Caco-2 (cell line): ENCODE results near the gene MAB21L1. TPM values are rescaled to one million over a fixed set of nuclear protein-coding genes. Genes with fewer than 3 reads are reported as not detected.

Source experiments
- BruUV-seq: library from RNA; stranded (reverse); fragments of 400-500 nt; replicated peaks from 2 replicates; lab custom pipeline; 2021; lab: Mats Ljungman, UMichigan
- CTCF ChIA-PET: fragments of 300-600 bp; sonication (Branson Sonifier 250); formaldehyde crosslinking; loops from one replicate; lab custom pipeline; 2022; ENCODE audit warnings: antibody characterized with exemption; lab: Charles Lee
- POLR2A ChIA-PET: fragments of 300-600 bp; sonication (Branson Sonifier 250); formaldehyde crosslinking; loops from one replicate; lab custom pipeline; 2022; ENCODE audit warnings: antibody characterized with exemption; lab: Charles Lee
- DNase-seq, 2 experiments: peaks; one replicate each; pipeline versions ENCODE4 v3.0.0 to v3.0.0-alpha.2; 2020 to 2022
- H3K27me3 ChIP-seq: replicated peaks from 2 replicates; pipeline ENCODE4 v1.6.0; 2011; ENCODE audit warnings: low read length; ENCODE audit not compliant: control insufficient read depth, insufficient read depth
- H3K36me3 ChIP-seq: 2 replicates; pipeline ENCODE4 v1.5.1; 2011; ENCODE audit warnings: low read length; ENCODE audit not compliant: control insufficient read depth, insufficient read depth
- H3K4me1 ChIP-seq: fragments of 250-450 bp; sonication (Bioruptor Pico); 2 replicates; pipeline ENCODE4 v1.5.1; 2020; ENCODE audit warnings: mild to moderate bottlenecking
- H3K4me3 ChIP-seq: 2 replicates; pipeline ENCODE4 v1.5.1; 2011; ENCODE audit warnings: low read depth, mild to moderate bottlenecking, control low read depth, low read length
- H3K9me3 ChIP-seq: fragments of 250-450 bp; sonication (Bioruptor Pico); 2 replicates; pipeline ENCODE4 v1.5.1; 2020; ENCODE audit warnings: mild to moderate bottlenecking, moderate library complexity
- H3K27ac Mint-ChIP-seq: one replicate; pipeline ENCODE4 v1.8.0; 2022; ENCODE audit warnings: mixed read lengths; ENCODE audit not compliant: unreplicated experiment
- H3K27me3 Mint-ChIP-seq: one replicate; pipeline ENCODE4 v1.8.0; 2022; ENCODE audit warnings: mixed read lengths; ENCODE audit not compliant: insufficient read depth, unreplicated experiment
- H3K36me3 Mint-ChIP-seq: one replicate; pipeline ENCODE4 v1.8.0; 2022; ENCODE audit warnings: mild to moderate bottlenecking, mixed read lengths; ENCODE audit not compliant: insufficient read depth, unreplicated experiment
- H3K4me1 Mint-ChIP-seq: one replicate; pipeline ENCODE4 v1.8.0; 2022; ENCODE audit warnings: low read depth, mixed read lengths; ENCODE audit not compliant: unreplicated experiment
- H3K4me3 Mint-ChIP-seq: one replicate; pipeline ENCODE4 v1.8.0; 2022; ENCODE audit warnings: mild to moderate bottlenecking, moderate library complexity, mixed read lengths; ENCODE audit not compliant: unreplicated experiment
- H3K9me3 Mint-ChIP-seq: one replicate; pipeline ENCODE4 v1.8.0; 2022; ENCODE audit warnings: mixed read lengths; ENCODE audit not compliant: unreplicated experiment
- intact Hi-C: fragments of 100-400 bp; cut with micrococcal nuclease; formaldehyde crosslinking; loops from one replicate; pipeline ENCODE4 v1.10.0; 2022; ENCODE audit not compliant: unreplicated experiment
- total RNA-seq: library from RNA; stranded (reverse); gene quantifications from 2 replicates; pipeline ENCODE4 v1.2.3, GENCODE V29; 2022
- TF ChIP-seq, protein P1 (sequence below), 2 experiments: fragments of 200-600 bp in 1 of 2; IDR thresholded peaks; 1 replicate in 1 of 2; 2 replicates in 1 of 2; pipeline versions ENCODE4 v1.5.1 to v1.8.0; 2011 to 2022; ENCODE audit warnings: antibody characterized with exemption in 1 of 2, control low read depth in 1 of 2, inconsistent platforms in 1 of 2, low read depth in 1 of 2, low read length in 1 of 2, mild to moderate bottlenecking in 1 of 2, moderate library complexity in 1 of 2; ENCODE audit not compliant: insufficient read depth in 1 of 2, severe bottlenecking in 1 of 2, unreplicated experiment in 1 of 2

Gene MAB21L1
- total RNA-seq, 1 experiment from 2014 or later, result not detected

DNA sequence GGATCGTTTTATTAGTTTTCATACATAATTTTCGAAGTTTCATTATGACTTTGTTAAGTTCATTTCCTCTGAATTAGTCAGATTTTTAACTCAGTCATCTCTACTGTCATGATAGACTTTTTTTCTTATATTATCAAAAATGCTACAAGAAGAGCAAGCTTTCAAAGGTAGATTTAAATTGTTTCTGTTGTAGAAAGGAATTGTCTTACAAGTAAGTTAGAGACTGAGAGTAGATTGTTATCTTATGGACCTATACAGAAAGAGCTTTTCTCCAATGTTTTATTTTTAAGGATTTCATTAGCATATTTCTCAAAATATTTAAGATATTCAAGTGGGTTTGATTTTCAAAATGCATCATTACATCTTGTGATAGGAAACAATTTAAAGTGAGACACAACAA, 2.7 kb downstream of the MAB21L1 start:
- Histone ChIP-seq H3K4me1 (no peaks in the 10 kb centered on the region; the same call in 1 of the 2 replicates), H3K9me3 (no peaks in the 10 kb centered on the region), H3K4me3 (no peak overlapping the region), H3K36me3 (no peaks in the 10 kb centered on the region), H3K27me3 (no peaks in the 10 kb centered on the region)
- ChIA-PET CTCF (no interaction called here), POLR2A (no interaction called here)
- Mint-ChIP-seq H3K27ac (no peak overlapping the region), H3K36me3 (no peaks in the 10 kb centered on the region), H3K9me3 (no peaks in the 10 kb centered on the region), H3K27me3 (peaks cover 7% of the 10 kb centered on the region), H3K4me3 (no peak overlapping the region), H3K4me1 (no peaks in the 10 kb centered on the region)
- DNase-seq, result no peak
- intact Hi-C loops, result no loop called here
- TF ChIP-seq, protein P1, sequence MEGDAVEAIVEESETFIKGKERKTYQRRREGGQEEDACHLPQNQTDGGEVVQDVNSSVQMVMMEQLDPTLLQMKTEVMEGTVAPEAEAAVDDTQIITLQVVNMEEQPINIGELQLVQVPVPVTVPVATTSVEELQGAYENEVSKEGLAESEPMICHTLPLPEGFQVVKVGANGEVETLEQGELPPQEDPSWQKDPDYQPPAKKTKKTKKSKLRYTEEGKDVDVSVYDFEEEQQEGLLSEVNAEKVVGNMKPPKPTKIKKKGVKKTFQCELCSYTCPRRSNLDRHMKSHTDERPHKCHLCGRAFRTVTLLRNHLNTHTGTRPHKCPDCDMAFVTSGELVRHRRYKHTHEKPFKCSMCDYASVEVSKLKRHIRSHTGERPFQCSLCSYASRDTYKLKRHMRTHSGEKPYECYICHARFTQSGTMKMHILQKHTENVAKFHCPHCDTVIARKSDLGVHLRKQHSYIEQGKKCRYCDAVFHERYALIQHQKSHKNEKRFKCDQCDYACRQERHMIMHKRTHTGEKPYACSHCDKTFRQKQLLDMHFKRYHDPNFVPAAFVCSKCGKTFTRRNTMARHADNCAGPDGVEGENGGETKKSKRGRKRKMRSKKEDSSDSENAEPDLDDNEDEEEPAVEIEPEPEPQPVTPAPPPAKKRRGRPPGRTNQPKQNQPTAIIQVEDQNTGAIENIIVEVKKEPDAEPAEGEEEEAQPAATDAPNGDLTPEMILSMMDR (IDR thresholded peaks at IDR 0.05; ENCODE audit: insufficient read depth in 1 of 2, low read depth in 1 of 2, low read length in 1 of 2, severe bottlenecking in 1 of 2, unreplicated experiment in 1 of 2), result no peak
- BruUV-seq, result no TSS peak

DNA sequence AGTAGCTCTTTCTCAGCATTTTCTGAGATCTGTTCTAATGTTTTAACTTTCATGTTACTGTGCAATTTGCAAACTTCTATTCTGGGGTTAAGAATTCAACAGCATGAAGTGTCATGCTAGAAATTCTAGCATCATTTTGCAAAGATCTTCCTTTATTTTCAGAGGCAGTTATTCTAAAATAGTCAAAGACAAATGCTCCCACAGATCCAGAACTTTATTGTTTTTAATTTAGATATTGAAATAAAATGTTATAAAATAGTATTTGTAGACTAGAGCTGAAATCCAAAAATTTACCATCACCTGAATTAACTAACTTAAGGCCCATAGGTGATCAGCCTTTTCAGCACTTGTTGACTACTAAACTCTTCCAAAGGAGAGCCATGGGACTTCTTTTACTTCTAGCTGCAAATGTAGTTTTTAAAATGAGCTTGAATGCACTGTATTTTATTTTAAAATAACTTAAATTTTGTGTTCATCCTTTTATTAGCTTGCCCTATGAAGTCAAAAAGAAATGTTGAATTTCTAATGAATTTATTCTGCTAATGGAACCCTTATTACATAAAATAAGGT, 3.2 kb downstream of the MAB21L1 start:
- no TSS peak for BruUV-seq
- Mint-ChIP-seq H3K27me3 (peaks cover 7% of the 10 kb centered on the region), H3K27ac (no peak overlapping the region), H3K36me3 (no peaks in the 10 kb centered on the region), H3K4me3 (no peak overlapping the region), H3K4me1 (no peaks in the 10 kb centered on the region), H3K9me3 (no peaks in the 10 kb centered on the region)
- no peak for DNase-seq
- Histone ChIP-seq H3K4me3 (no peak overlapping the region), H3K36me3 (no peaks in the 10 kb centered on the region), H3K9me3 (no peaks in the 10 kb centered on the region), H3K27me3 (no peaks in the 10 kb centered on the region), H3K4me1 (no peaks in the 10 kb centered on the region; the same call in 1 of the 2 replicates)
- TF ChIP-seq, protein P1 (IDR thresholded peaks at IDR 0.05; ENCODE audit: insufficient read depth in 1 of 2, low read depth in 1 of 2, low read length in 1 of 2, severe bottlenecking in 1 of 2, unreplicated experiment in 1 of 2), result no peak
- ChIA-PET CTCF (no interaction called here), POLR2A (no interaction called here)
- intact Hi-C loops, result no loop called here

DNA sequence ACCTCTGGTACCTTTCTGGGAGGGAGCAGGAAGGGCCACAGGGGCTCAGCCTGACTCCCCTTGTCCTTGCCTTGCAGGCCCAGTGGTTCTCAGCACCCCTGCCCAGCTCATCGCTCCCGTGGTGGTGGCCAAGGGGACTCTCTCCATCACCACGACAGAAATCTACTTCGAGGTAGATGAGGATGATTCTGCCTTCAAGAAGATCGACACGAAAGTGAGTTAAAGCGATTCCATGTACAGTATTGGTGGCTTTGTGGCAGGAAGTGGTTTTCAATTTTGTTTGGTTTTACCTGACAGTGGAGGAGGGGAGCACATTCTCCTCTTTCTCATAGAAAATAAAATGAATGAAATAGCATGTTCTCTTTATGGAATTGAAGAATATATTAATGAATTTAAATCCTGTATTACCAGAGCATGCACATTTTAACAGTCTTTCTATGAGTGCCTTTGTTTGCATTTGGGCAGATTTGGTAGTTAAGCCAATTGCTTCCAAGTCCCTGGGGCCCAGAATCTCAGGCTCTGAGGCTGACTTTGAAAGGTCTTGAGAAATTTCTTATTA, 4.1 kb downstream of the MAB21L1 start:
- BruUV-seq, result no TSS peak
- CTCF ChIA-PET, result no interaction called here
- no peak overlapping the region for H3K4me3 Mint-ChIP-seq

More for the DNA sequence above, 4.1 kb downstream of the MAB21L1 start:
- intact Hi-C loops, result no loop called here
- H3K4me1 Mint-ChIP-seq, result no peaks in the 10 kb centered on the region
- Histone ChIP-seq H3K36me3 (no peaks in the 10 kb centered on the region), H3K27me3 (no peaks in the 10 kb centered on the region), H3K4me3 (no peak overlapping the region), H3K9me3 (no peaks in the 10 kb centered on the region), H3K4me1 (no peaks in the 10 kb centered on the region; the same call in 1 of the 2 replicates)
- peaks cover 7% of the 10 kb centered on the region for H3K27me3 Mint-ChIP-seq
- TF ChIP-seq, protein P1 (IDR thresholded peaks at IDR 0.05; ENCODE audit: insufficient read depth in 1 of 2, low read depth in 1 of 2, low read length in 1 of 2, severe bottlenecking in 1 of 2, unreplicated experiment in 1 of 2), result no peak
- H3K27ac Mint-ChIP-seq, result no peak overlapping the region
- DNase-seq, result no peak
- POLR2A ChIA-PET, result no interaction called here
- H3K36me3 Mint-ChIP-seq, result no peaks in the 10 kb centered on the region
- H3K9me3 Mint-ChIP-seq, result no peaks in the 10 kb centered on the region
